Lower leg skin (tissue), 3 donors: ENCODE data around the gene BRS3.

Source experiments
- POLR2A ChIP-seq, 2 donors: fragments of 450-650 bp; IDR thresholded peaks; one replicate each; pipeline ENCODE4 v1.6.1; 2016 to 2017; ENCODE audit warnings: antibody characterized with exemption in 2 of 2, mild to moderate bottlenecking in 1 of 2, moderate library complexity in 1 of 2
- TF ChIP-seq, protein P1 (sequence below), 3 donors: fragments of 450-650 bp; IDR thresholded peaks; one replicate each; pipeline ENCODE4 v1.5.1; 2016; ENCODE audit warnings: antibody characterized with exemption in 3 of 3, mild to moderate bottlenecking in 3 of 3, moderate library complexity in 2 of 3

DNA sequence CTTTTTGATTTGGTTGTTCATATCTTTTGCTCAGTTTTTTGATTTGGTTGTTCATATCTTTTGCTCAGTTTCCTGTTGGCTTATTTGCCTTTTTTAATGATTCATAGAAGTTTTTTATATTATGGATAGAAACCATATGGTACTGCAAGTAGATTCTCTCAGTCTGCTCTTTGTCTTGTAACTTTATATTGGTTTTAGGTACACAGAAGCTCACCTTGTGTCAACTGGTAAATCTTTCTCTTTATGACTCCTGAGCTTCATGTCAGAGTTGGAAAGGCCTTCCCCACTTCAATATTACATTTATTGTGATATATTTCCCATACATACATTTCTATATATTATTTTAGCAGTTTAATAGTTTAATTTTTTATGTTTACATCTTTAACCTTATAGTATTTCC is 36.0 kb downstream of the BRS3 start:
- TF ChIP-seq, protein P1, sequence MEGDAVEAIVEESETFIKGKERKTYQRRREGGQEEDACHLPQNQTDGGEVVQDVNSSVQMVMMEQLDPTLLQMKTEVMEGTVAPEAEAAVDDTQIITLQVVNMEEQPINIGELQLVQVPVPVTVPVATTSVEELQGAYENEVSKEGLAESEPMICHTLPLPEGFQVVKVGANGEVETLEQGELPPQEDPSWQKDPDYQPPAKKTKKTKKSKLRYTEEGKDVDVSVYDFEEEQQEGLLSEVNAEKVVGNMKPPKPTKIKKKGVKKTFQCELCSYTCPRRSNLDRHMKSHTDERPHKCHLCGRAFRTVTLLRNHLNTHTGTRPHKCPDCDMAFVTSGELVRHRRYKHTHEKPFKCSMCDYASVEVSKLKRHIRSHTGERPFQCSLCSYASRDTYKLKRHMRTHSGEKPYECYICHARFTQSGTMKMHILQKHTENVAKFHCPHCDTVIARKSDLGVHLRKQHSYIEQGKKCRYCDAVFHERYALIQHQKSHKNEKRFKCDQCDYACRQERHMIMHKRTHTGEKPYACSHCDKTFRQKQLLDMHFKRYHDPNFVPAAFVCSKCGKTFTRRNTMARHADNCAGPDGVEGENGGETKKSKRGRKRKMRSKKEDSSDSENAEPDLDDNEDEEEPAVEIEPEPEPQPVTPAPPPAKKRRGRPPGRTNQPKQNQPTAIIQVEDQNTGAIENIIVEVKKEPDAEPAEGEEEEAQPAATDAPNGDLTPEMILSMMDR (IDR thresholded peaks at IDR 0.05) = no peak
- TF ChIP-seq POLR2A (IDR thresholded peaks at IDR 0.05) = no peak
